MG63 (cell line): ENCODE results near the gene ATXN1. TPM values are rescaled to one million over a fixed set of nuclear protein-coding genes. Genes with fewer than 3 reads are reported as not detected.

Experiments used
- DNase-seq: peaks from one replicate; pipeline ENCODE4 v3.0.0-alpha.2; 2020
- H3K27me3 ChIP-seq: fragments of 250-450 bp; sonication (Bioruptor Pico); 2 replicates; pipeline ENCODE4 v1.5.1; 2020; ENCODE audit warnings: mild to moderate bottlenecking, moderate library complexity
- H3K36me3 ChIP-seq: fragments of 250-450 bp; sonication (Bioruptor Pico); 2 replicates; pipeline ENCODE4 v1.5.1; 2020; ENCODE audit warnings: mild to moderate bottlenecking, moderate library complexity
- H3K4me3 ChIP-seq: fragments of 250-450 bp; sonication (Bioruptor Pico); 2 replicates; pipeline ENCODE4 v1.5.1; 2020; ENCODE audit warnings: mild to moderate bottlenecking, moderate library complexity
- H3K9me3 ChIP-seq: fragments of 250-450 bp; sonication (Bioruptor Pico); 2 replicates; pipeline ENCODE4 v1.5.1; 2020; ENCODE audit warnings: mild to moderate bottlenecking, moderate library complexity
- total RNA-seq: library from RNA; depleted of rRNA; stranded (reverse); fragments of >200 nt; shearing (Covaris generic); gene quantifications from 2 replicates; pipeline ENCODE4 v1.2.3, GENCODE V29; 2014; ENCODE audit warnings: low replicate concordance; rRNA removed

The ATXN1 gene
- 1.9 and 5.9 TPM in 2 replicates for total RNA-seq

- no peaks in the 10 kb centered on the region for H3K36me3 ChIP-seq
- no peaks in the 10 kb centered on the region for H3K27me3 ChIP-seq
- DNase-seq: peak; percentile 40
- peak within 1 kb of the TSS; percentile 73 for H3K4me3 ChIP-seq
- no peaks in the 10 kb centered on the region for H3K9me3 ChIP-seq
Observed at GRCh38 chr6:16760516-16761470, at the start of gene ATXN1. TSS of gene ATXN1 (minus strand) at chr6:16761460.

GRCh38 chr6:16810411-16810810 is 49.2 kb upstream of the ATXN1 start:
- Histone ChIP-seq H3K36me3 (no peaks in the 10 kb centered on the region), H3K27me3 (no peaks in the 10 kb centered on the region), H3K4me3 (no peak overlapping the region), H3K9me3 (no peaks in the 10 kb centered on the region; the same call in 1 of the 2 replicates)
- no peak for DNase-seq

- DNase-seq: no peak
- no peaks in the 10 kb centered on the region; the same call in 1 of the 2 replicates for H3K9me3 ChIP-seq
- no peak overlapping the region for H3K4me3 ChIP-seq
- no peaks in the 10 kb centered on the region for H3K27me3 ChIP-seq
- H3K36me3 ChIP-seq: no peaks in the 10 kb centered on the region
Observed at GRCh38 chr6:16809753-16810358, 48.6 kb upstream of the ATXN1 start.

GRCh38 chr6:16807956-16808355 is 46.7 kb upstream of the ATXN1 start:
- no peaks in the 10 kb centered on the region for H3K9me3 ChIP-seq
- H3K36me3 ChIP-seq: no peaks in the 10 kb centered on the region
- DNase-seq: no peak
- no peaks in the 10 kb centered on the region for H3K27me3 ChIP-seq
- no peak overlapping the region for H3K4me3 ChIP-seq

GRCh38 chr6:16806363-16806762 is 45.1 kb upstream of the ATXN1 start:
- Histone ChIP-seq H3K36me3 (no peaks in the 10 kb centered on the region), H3K9me3 (no peaks in the 10 kb centered on the region), H3K27me3 (no peaks in the 10 kb centered on the region), H3K4me3 (no peak overlapping the region)
- no peak for DNase-seq

- peak; percentile 5 for DNase-seq
- Histone ChIP-seq H3K9me3 (no peaks in the 10 kb centered on the region), H3K4me3 (no peak overlapping the region)
Observed at GRCh38 chr6:16805243-16805950, 44.1 kb upstream of the ATXN1 start.

GRCh38 chr6:16804546-16805242 is 43.4 kb upstream of the ATXN1 start:
- no peak for DNase-seq
- H3K9me3 ChIP-seq: no peaks in the 10 kb centered on the region
- no peaks in the 10 kb centered on the region for H3K27me3 ChIP-seq
- H3K36me3 ChIP-seq: no peaks in the 10 kb centered on the region
- no peak overlapping the region for H3K4me3 ChIP-seq

More at GRCh38 chr6:16805243-16805950, 44.1 kb upstream of the ATXN1 start:
- no peaks in the 10 kb centered on the region for H3K36me3 ChIP-seq
- no peaks in the 10 kb centered on the region for H3K27me3 ChIP-seq

GRCh38 chr6:16803294-16804200 is 42.3 kb upstream of the ATXN1 start:
- DNase-seq: peak; percentile 5
- no peak overlapping the region for H3K4me3 ChIP-seq

GRCh38 chr6:16802071-16802470 is 40.8 kb upstream of the ATXN1 start:
- DNase-seq: peak; percentile 71
- Histone ChIP-seq H3K36me3 (no peaks in the 10 kb centered on the region), H3K4me3 (no peak overlapping the region), H3K9me3 (no peaks in the 10 kb centered on the region), H3K27me3 (no peaks in the 10 kb centered on the region)

More at GRCh38 chr6:16803294-16804200, 42.3 kb upstream of the ATXN1 start:
- no peaks in the 10 kb centered on the region for H3K27me3 ChIP-seq
- no peaks in the 10 kb centered on the region for H3K36me3 ChIP-seq
- H3K9me3 ChIP-seq: no peaks in the 10 kb centered on the region

GRCh38 chr6:16800942-16801341 is 39.7 kb upstream of the ATXN1 start:
- Histone ChIP-seq H3K36me3 (no peaks in the 10 kb centered on the region), H3K4me3 (no peak overlapping the region), H3K27me3 (no peaks in the 10 kb centered on the region), H3K9me3 (no peaks in the 10 kb centered on the region)
- no peak for DNase-seq

GRCh38 chr6:16800341-16800740 is 39.1 kb upstream of the ATXN1 start:
- Histone ChIP-seq H3K27me3 (no peaks in the 10 kb centered on the region), H3K4me3 (no peak overlapping the region), H3K36me3 (no peaks in the 10 kb centered on the region), H3K9me3 (no peaks in the 10 kb centered on the region)
- DNase-seq: no peak

GRCh38 chr6:16799279-16800193 is 38.3 kb upstream of the ATXN1 start:
- Histone ChIP-seq H3K9me3 (no peaks in the 10 kb centered on the region), H3K36me3 (no peaks in the 10 kb centered on the region), H3K4me3 (no peak overlapping the region), H3K27me3 (no peaks in the 10 kb centered on the region)
- DNase-seq: no peak

- no peak overlapping the region for H3K4me3 ChIP-seq
- no peaks in the 10 kb centered on the region for H3K36me3 ChIP-seq
- no peak for DNase-seq
- no peaks in the 10 kb centered on the region for H3K27me3 ChIP-seq
- no peaks in the 10 kb centered on the region for H3K9me3 ChIP-seq
Observed at GRCh38 chr6:16793828-16794412, 32.7 kb upstream of the ATXN1 start.

GRCh38 chr6:16789329-16790038 is 28.2 kb upstream of the ATXN1 start:
- H3K36me3 ChIP-seq: no peaks in the 10 kb centered on the region
- no peak overlapping the region for H3K4me3 ChIP-seq

More at GRCh38 chr6:16789329-16790038, 28.2 kb upstream of the ATXN1 start:
- no peak for DNase-seq
- H3K27me3 ChIP-seq: no peaks in the 10 kb centered on the region
- no peaks in the 10 kb centered on the region for H3K9me3 ChIP-seq
